ENCODE results near the gene E2F4.

E2F4 gene

DNA sequence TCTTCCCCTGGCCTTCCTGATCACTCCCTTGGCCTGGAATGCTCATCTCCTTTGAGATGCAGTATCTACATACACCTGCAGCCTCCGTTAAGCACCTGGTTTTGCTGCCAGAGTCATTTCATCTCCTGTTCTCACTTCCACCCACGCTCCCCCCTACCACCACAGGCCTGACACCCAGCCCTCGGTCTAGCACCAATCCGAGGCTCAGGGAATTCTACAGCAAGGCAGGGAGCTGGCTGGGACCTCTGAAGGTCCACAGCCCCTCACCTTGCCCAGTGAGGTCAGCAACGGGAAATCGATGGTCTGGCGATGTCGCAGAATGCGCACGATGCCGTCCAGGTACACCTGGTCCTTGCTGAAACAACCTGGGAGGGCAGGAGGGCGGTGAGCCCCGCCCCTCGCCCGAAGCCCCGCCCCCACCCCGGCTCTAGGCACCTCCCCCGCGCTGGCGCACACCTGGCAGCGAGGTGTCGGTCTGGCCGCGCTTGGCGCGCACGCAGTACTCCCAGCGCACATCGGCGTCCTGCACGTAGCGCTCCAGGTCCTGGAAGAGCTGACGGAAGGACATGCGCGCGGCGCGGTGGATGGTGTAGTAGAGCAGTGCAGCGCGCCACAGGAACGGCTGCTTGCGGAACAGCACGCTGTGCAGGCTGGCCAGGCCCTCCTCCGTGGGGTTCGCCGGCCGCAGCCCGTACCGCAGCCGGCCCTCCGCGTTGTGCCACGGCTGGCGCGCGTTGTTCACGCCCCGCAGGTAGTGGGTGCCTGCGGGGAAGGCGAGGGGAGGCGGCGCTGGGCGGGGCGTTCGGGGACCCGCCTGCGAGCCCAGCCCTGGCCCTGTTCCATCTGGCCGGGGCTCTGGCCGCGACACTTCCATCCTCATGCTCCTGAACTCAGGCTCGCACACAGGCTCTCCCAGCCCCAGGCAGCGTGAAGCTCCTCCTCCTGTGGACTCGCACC is 13.9 kb upstream of the E2F4 start:
- no peak for DNase-seq

- no peak for DNase-seq
These were observed 12.4 kb upstream of the E2F4 start for GRCh38 chr16:67179421-67180080.

GRCh38 chr16:67180166-67180565 is 11.8 kb upstream of the E2F4 start:
- DNase-seq = no peak

- no peak for DNase-seq
These were observed 10.6 kb upstream of the E2F4 start for GRCh38 chr16:67181346-67181745.

GRCh38 chr16:67182288-67182687 is 9.7 kb upstream of the E2F4 start:
- DNase-seq = no peak

DNA sequence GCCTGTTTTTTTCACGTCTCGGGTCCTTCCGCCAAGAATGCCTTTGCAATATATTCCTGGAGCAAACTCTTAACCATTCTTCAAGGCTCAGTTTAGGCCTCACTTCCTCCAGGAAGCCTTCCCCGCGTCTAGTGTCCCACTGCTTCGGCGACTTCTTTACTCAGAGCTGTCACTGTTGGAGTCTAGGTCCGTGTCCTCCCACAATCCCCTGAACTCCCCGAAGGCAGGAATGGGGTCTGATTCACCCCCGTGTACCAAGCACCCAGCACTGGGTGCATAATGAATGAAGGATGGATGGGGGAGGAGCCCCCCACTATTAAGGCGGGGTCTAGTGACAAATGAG is 8.7 kb upstream of the E2F4 start:
- no peak for DNase-seq

DNA sequence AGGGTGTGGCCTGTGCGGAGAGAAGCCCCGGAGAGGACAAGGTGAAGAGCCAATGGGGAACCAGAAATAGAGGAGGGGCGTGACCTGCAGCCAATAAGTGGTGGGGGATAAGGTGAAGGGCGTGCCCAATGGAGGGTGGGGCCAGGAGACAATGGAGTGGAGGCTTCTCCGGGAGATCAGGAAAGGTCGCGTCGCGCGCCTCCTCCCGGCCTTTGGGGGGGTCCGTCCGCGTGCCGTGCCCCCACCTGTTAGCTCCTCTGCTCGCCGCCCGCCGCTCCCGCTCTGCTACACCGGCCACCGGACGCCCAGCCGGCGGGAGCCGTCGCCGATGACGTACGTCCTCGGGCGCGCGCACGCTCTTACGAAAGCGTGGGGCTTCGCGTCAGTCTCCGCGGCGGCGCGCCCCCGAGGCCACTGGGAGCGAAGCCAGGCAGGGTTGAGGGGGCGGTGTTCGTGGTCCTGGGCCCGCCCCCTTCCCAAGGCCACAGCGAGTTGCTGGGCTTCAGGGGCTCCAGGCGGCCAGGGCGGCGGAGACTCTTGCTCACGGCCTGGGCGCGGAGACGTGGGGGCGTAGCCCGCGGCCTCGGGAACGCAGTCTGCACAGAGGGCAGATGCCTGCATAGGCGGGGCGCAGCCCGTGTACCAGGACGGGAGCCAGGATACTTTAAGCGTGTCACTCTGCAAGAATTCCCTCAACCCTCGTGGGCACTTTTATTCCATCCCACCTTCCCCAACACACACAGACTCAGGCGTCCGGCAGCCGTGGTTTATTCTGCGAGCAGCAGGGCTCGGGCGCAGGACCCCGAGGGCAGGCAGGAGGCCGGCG is 8.1 kb upstream of the E2F4 start, which contains the start of gene MATCAP1:
Gene MATCAP1 (minus strand): TSS at position 337 of the 826 bp plus-strand sequence. CDS start 3,353 bp downstream, outside the sequence.
- peak; percentile 83 for DNase-seq

DNA sequence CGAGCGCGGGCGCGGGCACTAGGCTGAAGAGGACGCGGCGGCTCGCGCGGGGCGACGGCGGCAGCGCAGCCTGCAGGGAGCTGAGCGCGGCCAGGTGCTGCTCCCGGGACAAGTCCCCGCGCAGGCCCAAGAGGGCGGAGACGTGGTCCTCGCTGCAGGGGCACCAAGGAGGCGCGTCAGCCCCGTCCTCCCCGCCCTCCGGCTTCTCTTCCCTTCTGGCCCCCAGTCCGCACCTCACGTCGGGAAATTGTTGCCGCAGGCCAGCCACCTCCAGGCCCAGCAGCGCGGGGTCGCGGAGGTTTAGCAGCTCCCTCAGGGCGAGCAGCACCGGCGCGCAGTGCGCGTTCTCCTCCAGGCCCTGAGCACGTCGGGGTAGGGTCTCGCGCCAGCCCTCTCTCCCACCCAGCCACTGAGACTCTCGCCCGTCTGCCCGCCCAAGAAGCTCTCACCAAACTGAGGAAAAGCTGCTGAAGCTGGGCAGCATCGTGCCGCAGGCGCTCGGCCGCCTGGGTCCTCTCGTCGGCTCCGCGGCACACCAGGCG is 7.4 kb upstream of the E2F4 start:
- no peak for DNase-seq

- DNase-seq = peak; percentile 44
These were observed 6.8 kb upstream of the E2F4 start for GRCh38 chr16:67184995-67185650.

DNA sequence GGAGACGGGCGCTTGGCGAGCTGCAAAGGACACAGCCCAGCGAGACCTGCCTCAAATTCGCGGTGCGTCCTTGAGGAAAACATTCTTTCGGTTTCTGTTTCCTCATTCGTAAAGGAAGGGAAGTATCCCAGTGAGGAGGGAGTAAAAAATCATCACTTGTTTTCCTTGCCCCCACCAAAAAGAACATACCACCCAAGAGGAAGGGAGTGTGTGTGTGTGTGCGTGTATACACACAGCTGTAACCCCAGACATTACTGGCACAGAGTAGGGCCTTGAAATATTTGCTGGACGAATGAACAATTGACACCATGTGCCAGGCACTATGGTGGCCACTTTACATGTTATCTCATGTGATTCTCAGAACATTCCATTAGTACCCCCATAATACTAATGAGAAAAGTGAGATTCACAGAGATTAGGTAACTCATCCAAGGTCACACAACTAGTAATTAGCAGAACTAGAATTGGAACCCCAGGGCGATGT is 6.3 kb upstream of the E2F4 start:
- no peak for DNase-seq

GRCh38 chr16:67186550-67186950 is 5.4 kb upstream of the E2F4 start:
- no peak for DNase-seq

- DNase-seq = no peak
These were observed 4.6 kb upstream of the E2F4 start for GRCh38 chr16:67187175-67187890.

DNA sequence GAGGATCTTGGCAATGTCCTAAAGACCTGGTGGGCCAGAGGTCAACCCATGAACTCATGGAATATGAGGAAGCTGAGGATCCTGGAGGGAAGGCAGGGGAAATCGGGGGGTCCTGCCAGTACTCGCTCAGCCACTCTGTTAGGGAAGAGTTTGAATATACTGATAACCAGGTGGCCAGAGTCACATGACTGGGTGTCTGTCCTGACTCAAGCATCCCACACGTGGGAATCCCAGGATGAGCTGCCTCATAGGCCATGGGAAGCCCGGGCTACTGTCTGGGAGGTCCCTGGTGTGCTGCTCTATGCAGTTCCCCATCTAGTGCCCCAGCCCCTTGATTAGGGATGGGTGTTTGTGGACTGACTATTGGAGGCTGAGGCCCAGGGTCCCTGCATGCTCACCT is 3.6 kb upstream of the E2F4 start:
- no peak for DNase-seq

DNA sequence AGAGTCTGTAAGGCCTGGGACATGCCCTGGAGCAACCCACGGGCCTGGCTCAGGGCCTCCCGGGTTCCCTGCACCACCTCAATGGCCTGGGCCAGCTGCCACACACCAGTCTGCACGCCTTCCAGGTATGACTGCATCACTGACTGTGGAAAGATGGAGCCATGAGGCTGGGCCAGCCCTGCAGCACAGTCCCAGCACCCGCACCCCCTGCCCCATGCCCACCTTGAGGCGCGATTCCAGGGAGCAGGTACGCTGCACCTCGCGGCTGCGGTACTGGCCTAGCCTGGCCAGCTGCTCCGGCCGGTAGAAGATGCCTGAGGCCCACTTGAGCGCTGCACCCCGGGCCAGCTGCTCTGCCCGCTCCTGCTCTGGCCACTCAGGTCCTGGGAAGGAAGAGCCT is 3.2 kb upstream of the E2F4 start:
- DNase-seq = no peak

DNA sequence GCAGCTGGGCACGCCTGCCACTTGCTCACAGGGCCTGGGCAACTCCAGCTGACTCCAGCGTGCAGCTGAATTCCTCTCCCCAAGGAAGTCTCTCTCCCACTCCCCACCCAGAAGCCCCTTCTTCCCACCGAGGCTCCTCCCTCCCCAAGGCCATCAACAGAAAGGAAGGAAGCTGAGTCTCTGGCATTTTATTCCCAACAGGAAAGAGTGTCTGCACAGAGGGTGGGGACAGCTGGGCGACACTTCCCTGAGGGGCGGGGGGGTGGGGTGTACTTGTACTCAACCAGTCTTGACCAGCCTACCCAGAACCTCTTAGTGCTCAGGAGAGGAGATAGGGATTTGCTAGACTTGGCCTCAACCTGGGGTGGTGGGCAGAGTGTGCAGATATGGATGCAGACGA is 1.9 kb upstream of the E2F4 start, which contains the start of gene EXOC3L1:
Gene EXOC3L1 (minus strand): TSS at position 96 of the 400 bp plus-strand sequence. CDS start 460 bp downstream, outside the sequence.
- no peak for DNase-seq

GRCh38 chr16:67190448-67191399 is 1.2 kb upstream of the E2F4 start:
- DNase-seq = no peak

- no peak for DNase-seq
These were observed 452 bp upstream of the E2F4 start for GRCh38 chr16:67191411-67191994.

DNA sequence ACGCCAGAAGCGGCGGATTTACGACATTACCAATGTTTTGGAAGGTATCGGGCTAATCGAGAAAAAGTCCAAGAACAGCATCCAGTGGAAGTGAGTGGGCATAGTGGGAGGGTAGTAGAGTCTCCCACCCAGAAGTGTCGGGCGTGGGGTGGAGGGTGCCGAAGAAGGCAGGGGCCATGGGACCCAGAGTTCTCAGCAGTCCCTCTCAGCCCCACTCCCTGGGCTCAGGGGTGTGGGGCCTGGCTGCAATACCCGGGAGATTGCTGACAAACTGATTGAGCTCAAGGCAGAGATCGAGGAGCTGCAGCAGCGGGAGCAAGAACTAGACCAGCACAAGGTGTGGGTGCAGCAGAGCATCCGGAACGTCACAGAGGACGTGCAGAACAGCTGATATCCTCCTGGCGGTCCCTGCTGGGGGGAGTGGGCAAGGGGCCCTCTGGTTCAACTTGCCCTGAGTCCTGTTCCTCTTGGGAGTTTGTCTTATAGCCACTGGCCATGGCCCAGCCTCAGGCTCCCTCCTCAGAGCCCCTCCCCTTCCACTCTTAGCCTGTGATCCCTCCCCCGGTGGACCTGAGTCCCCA is 916 bp downstream of the E2F4 start:
- no peak for DNase-seq

GRCh38 chr16:67193536-67193935 is 1.6 kb downstream of the E2F4 start:
- DNase-seq = no peak

Measured in GDM1 (cell line).